HEK293 (cell line): Measurements from ENCODE around the gene FDX2.

Source experiments
- EGR2 ChIP-seq: fragments of 450-650 bp; formaldehyde crosslinking; IDR thresholded peaks from 2 replicates; pipeline ENCODE4 v1.5.1; 2016; ENCODE audit warnings: low read depth, missing biosample characterization, missing genetic modification characterization
- KLF9 ChIP-seq: fragments of 450-650 bp; formaldehyde crosslinking; IDR thresholded peaks from 2 replicates; pipeline ENCODE4 v1.5.1; 2016; ENCODE audit warnings: missing biosample characterization, missing genetic modification characterization, low read depth
- MZF1 ChIP-seq: fragments of 450-650 bp; formaldehyde crosslinking; IDR thresholded peaks from 2 replicates; pipeline ENCODE4 v1.5.1; 2017; ENCODE audit warnings: missing biosample characterization, missing genetic modification characterization, borderline replicate concordance
- PBX3 ChIP-seq: sonication (generic); formaldehyde crosslinking; IDR thresholded peaks from 2 replicates; pipeline ENCODE4 v1.8.1; 2022; ENCODE audit warnings: mild to moderate bottlenecking, moderate library complexity, missing genetic modification reagents
- SCRT2 ChIP-seq: fragments of 450-650 bp; formaldehyde crosslinking; IDR thresholded peaks from 2 replicates; pipeline ENCODE4 v1.5.1; 2016; ENCODE audit warnings: missing biosample characterization, missing genetic modification characterization
- SP2 ChIP-seq: fragments of 450-650 bp; formaldehyde crosslinking; IDR thresholded peaks from 2 replicates; pipeline ENCODE4 v1.5.1; 2016; ENCODE audit warnings: missing biosample characterization, missing genetic modification characterization
- TCF7L2 ChIP-seq: IDR thresholded peaks from 2 replicates; pipeline ENCODE4 v1.6.1; 2011; ENCODE audit warnings: low read depth, mild to moderate bottlenecking, inconsistent platforms, low read length, moderate library complexity, borderline replicate concordance
- ZBTB1 ChIP-seq: fragments of 450-650 bp; formaldehyde crosslinking; IDR thresholded peaks from 2 replicates; pipeline ENCODE4 v1.5.1; 2016; ENCODE audit warnings: missing biosample characterization, missing genetic modification characterization
- ZBTB48 ChIP-seq: fragments of 450-650 bp; formaldehyde crosslinking; IDR thresholded peaks from 2 replicates; pipeline ENCODE4 v1.5.1; 2016; ENCODE audit warnings: missing biosample characterization, missing genetic modification characterization
- ZNF184 ChIP-seq: fragments of 450-650 bp; IDR thresholded peaks from 2 replicates; pipeline ENCODE4 v1.5.1; 2018; ENCODE audit warnings: missing biosample characterization, mild to moderate bottlenecking, missing genetic modification characterization
- ZNF214 ChIP-seq: fragments of 450-650 bp; formaldehyde crosslinking; IDR thresholded peaks from 2 replicates; pipeline ENCODE4 v1.5.1; 2017; ENCODE audit warnings: missing biosample characterization, mild to moderate bottlenecking, missing genetic modification characterization, borderline replicate concordance
- ZNF239 ChIP-seq: fragments of 450-650 bp; formaldehyde crosslinking; IDR thresholded peaks from 2 replicates; pipeline ENCODE4 v1.5.1; 2016; ENCODE audit warnings: missing biosample characterization, missing genetic modification characterization
- ZNF24 ChIP-seq: fragments of 450-650 bp; formaldehyde crosslinking; IDR thresholded peaks from 2 replicates; pipeline ENCODE4 v1.5.1; 2016; ENCODE audit warnings: missing biosample characterization, missing genetic modification characterization
- ZNF266 ChIP-seq: fragments of 450-650 bp; formaldehyde crosslinking; IDR thresholded peaks from 2 replicates; pipeline ENCODE4 v1.5.1; 2016; ENCODE audit warnings: missing biosample characterization, missing genetic modification characterization, low read depth
- ZNF274 ChIP-seq, 2 experiments: fragments of 200-500 bp in 1 of 2; fragments of 450-650 bp in 1 of 2; sonication (Bioruptor generic) in 1 of 2; formaldehyde crosslinking in 1 of 2; IDR thresholded peaks; 2 replicates each; pipeline versions ENCODE4 v1.5.1 to v1.6.1; 2014 to 2016; ENCODE audit warnings: borderline replicate concordance in 1 of 2, inconsistent platforms in 1 of 2, low read length in 1 of 2, missing biosample characterization in 1 of 2, missing genetic modification characterization in 1 of 2
- ZNF311 ChIP-seq: fragments of 450-650 bp; formaldehyde crosslinking; IDR thresholded peaks from 2 replicates; pipeline ENCODE4 v1.5.1; 2017; ENCODE audit warnings: missing biosample characterization, missing genetic modification characterization, borderline replicate concordance
- ZNF324 ChIP-seq: fragments of 450-650 bp; formaldehyde crosslinking; IDR thresholded peaks from 2 replicates; pipeline ENCODE4 v1.5.1; 2016; ENCODE audit warnings: missing biosample characterization, missing genetic modification characterization
- ZNF354C ChIP-seq: fragments of 450-650 bp; formaldehyde crosslinking; IDR thresholded peaks from 2 replicates; pipeline ENCODE4 v1.5.1; 2016; ENCODE audit warnings: missing biosample characterization, missing genetic modification characterization, low read depth, borderline replicate concordance
- ZNF362 ChIP-seq: fragments of 450-650 bp; formaldehyde crosslinking; IDR thresholded peaks from 2 replicates; pipeline ENCODE4 v1.5.1; 2016; ENCODE audit warnings: missing biosample characterization, missing genetic modification characterization
- ZNF510 ChIP-seq: fragments of 450-650 bp; formaldehyde crosslinking; IDR thresholded peaks from 2 replicates; pipeline ENCODE4 v1.5.1; 2018; ENCODE audit warnings: mild to moderate bottlenecking, missing genetic modification characterization, missing biosample characterization; ENCODE audit not compliant: insufficient replicate concordance
- ZNF514 ChIP-seq: fragments of 450-650 bp; formaldehyde crosslinking; IDR thresholded peaks from 2 replicates; pipeline ENCODE4 v1.5.1; 2016; ENCODE audit warnings: missing biosample characterization, missing genetic modification characterization
- ZNF529 ChIP-seq: fragments of 450-650 bp; formaldehyde crosslinking; IDR thresholded peaks from 2 replicates; pipeline ENCODE4 v1.5.1; 2017; ENCODE audit warnings: missing genetic modification characterization, missing biosample characterization; ENCODE audit not compliant: insufficient replicate concordance
- ZNF549 ChIP-seq: fragments of 450-650 bp; IDR thresholded peaks from 2 replicates; pipeline ENCODE4 v1.5.1; 2018; ENCODE audit warnings: missing biosample characterization, missing genetic modification characterization, mild to moderate bottlenecking, inconsistent platforms, moderate library complexity
- ZNF580 ChIP-seq: fragments of 450-650 bp; formaldehyde crosslinking; IDR thresholded peaks from 2 replicates; pipeline ENCODE4 v1.5.1; 2016; ENCODE audit warnings: missing biosample characterization, missing genetic modification characterization
- ZNF600 ChIP-seq: fragments of 450-650 bp; formaldehyde crosslinking; IDR thresholded peaks from 2 replicates; pipeline ENCODE4 v1.5.1; 2016; ENCODE audit warnings: missing biosample characterization, missing genetic modification characterization
- ZNF660 ChIP-seq: fragments of 450-650 bp; IDR thresholded peaks from 2 replicates; pipeline ENCODE4 v1.5.1; 2018; ENCODE audit warnings: missing biosample characterization, mild to moderate bottlenecking, missing genetic modification characterization
- ZNF701 ChIP-seq: fragments of 450-650 bp; formaldehyde crosslinking; IDR thresholded peaks from 2 replicates; pipeline ENCODE4 v1.5.1; 2016; ENCODE audit warnings: missing biosample characterization, missing genetic modification characterization
- ZNF704 ChIP-seq: fragments of 450-650 bp; formaldehyde crosslinking; IDR thresholded peaks from 2 replicates; pipeline ENCODE4 v1.5.1; 2016; ENCODE audit warnings: missing biosample characterization, missing genetic modification characterization
- ZNF777 ChIP-seq: fragments of 450-650 bp; formaldehyde crosslinking; IDR thresholded peaks from 2 replicates; pipeline ENCODE4 v1.5.1; 2017; ENCODE audit warnings: missing biosample characterization, missing genetic modification characterization, borderline replicate concordance
- ZNF830 ChIP-seq: fragments of 450-650 bp; IDR thresholded peaks from 2 replicates; pipeline ENCODE4 v1.5.0; 2018; ENCODE audit warnings: missing biosample characterization, missing genetic modification characterization, low read depth, mild to moderate bottlenecking, moderate library complexity
- ZNF837 ChIP-seq: fragments of 450-650 bp; formaldehyde crosslinking; IDR thresholded peaks from 2 replicates; pipeline ENCODE4 v1.5.1; 2016; ENCODE audit warnings: missing biosample characterization, missing genetic modification characterization
- ZNF843 ChIP-seq: fragments of 450-650 bp; formaldehyde crosslinking; IDR thresholded peaks from 2 replicates; pipeline ENCODE4 v1.5.1; 2016; ENCODE audit warnings: missing biosample characterization, missing genetic modification characterization
- TF ChIP-seq, protein P1 (sequence below): fragments of 450-650 bp; formaldehyde crosslinking; IDR thresholded peaks from 2 replicates; pipeline ENCODE4 v1.5.1; 2016; ENCODE audit warnings: missing biosample characterization, missing genetic modification characterization
- TF ChIP-seq, protein P2 (sequence below): fragments of 450-650 bp; formaldehyde crosslinking; IDR thresholded peaks from 2 replicates; pipeline ENCODE4 v1.5.1; 2016; ENCODE audit warnings: missing biosample characterization, missing genetic modification characterization

The FDX2 gene

DNA sequence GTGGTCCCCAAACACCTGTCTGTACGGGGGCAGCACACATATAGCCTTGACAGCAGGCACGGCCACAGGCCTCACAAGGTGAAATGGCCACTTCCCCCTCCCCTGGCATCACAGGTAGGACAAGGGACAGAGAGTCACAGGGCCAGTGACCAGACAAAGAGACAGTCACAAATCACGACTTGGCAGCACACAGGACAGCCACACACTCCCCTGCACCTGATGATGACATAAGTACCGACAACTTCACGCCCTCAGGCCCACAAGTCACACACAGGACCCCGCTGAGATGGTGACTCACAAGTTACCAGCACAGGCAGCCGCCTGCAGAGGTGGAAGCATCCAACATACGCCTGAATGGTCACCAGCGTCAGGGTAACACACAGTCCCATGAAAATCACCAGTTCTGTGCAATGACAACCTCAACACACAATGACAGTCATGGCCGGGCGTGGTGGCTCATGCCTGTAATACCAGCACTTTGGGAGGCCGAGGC, 48.0 kb upstream of the FDX2 start (continued):
- TF ChIP-seq ZNF354C (tag by site-specific recombination) (no peak), ZNF660 (peak; percentile 89), ZNF704 (no peak), ZNF549 (tag by site-specific recombination) (no peak), ZNF24 (tag by site-specific recombination) (peak; percentile 82; the same call in 1 of the 2 replicates), ZNF777 (tag by site-specific recombination) (no peak), PBX3 (CRISPR knock-in tag) (no peak), SCRT2 (tag by site-specific recombination) (peak; percentile 69; the same call in 1 of the 2 replicates), ZNF830 (tag by site-specific recombination) (no peak), TCF7L2 (no peak), ZNF274 (IDR thresholded peaks at IDR 0.05; ENCODE audit: low read length) (no peak), ZNF274 (tag by site-specific recombination; IDR thresholded peaks at IDR 0.05; ENCODE audit: borderline replicate concordance) (no peak), ZNF239 (tag by site-specific recombination) (no peak), ZNF510 (tag by site-specific recombination) (no peak), ZBTB1 (tag by site-specific recombination) (no peak), ZNF266 (tag by site-specific recombination) (no peak), ZNF701 (tag by site-specific recombination) (no peak), EGR2 (tag by site-specific recombination) (peak; percentile 79), ZNF837 (no peak), ZNF311 (tag by site-specific recombination) (no peak), SP2 (tag by site-specific recombination) (0 out of 2 replicates have a peak, but pooled peaks have one; percentile 15), ZNF580 (tag by site-specific recombination) (no peak), ZNF514 (tag by site-specific recombination) (no peak), ZNF324 (tag by site-specific recombination) (no peak), ZNF600 (tag by site-specific recombination) (peak; percentile 91), ZNF214 (tag by site-specific recombination) (no peak), MZF1 (tag by site-specific recombination) (no peak), ZNF843 (no peak), KLF9 (tag by site-specific recombination) (no peak), ZBTB48 (tag by site-specific recombination) (no peak), ZNF184 (tag by site-specific recombination) (peak; percentile 60; the same call in 1 of the 2 replicates), ZNF362 (tag by site-specific recombination) (no peak), ZNF529 (tag by site-specific recombination) (no peak)
- TF ChIP-seq, protein P1, sequence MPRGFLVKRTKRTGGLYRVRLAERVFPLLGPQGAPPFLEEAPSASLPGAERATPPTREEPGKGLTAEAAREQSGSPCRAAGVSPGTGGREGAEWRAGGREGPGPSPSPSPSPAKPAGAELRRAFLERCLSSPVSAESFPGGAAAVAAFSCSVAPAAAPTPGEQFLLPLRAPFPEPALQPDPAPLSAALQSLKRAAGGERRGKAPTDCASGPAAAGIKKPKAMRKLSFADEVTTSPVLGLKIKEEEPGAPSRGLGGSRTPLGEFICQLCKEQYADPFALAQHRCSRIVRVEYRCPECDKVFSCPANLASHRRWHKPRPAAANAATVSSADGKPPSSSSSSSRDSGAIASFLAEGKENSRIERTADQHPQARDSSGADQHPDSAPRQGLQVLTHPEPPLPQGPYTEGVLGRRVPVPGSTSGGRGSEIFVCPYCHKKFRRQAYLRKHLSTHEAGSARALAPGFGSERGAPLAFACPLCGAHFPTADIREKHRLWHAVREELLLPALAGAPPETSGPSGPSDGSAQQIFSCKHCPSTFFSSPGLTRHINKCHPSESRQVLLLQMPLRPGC (tag by site-specific recombination), result peak; percentile 70; the same call in 1 of the 2 replicates
- TF ChIP-seq, protein P2, sequence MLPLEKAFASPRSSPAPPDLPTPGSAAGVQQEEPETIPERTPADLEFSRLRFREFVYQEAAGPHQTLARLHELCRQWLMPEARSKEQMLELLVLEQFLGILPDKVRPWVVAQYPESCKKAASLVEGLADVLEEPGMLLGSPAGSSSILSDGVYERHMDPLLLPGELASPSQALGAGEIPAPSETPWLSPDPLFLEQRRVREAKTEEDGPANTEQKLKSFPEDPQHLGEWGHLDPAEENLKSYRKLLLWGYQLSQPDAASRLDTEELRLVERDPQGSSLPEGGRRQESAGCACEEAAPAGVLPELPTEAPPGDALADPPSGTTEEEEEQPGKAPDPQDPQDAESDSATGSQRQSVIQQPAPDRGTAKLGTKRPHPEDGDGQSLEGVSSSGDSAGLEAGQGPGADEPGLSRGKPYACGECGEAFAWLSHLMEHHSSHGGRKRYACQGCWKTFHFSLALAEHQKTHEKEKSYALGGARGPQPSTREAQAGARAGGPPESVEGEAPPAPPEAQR (tag by site-specific recombination), result no peak
